Gastrocnemius medialis (tissue), 4 donors: ENCODE results near the gene ITFG1.

Experiments
- POLR2A ChIP-seq, 2 donors: fragments of 450-650 bp; IDR thresholded peaks; one replicate each; pipeline ENCODE4 v1.6.1; 2017; ENCODE audit warnings: antibody characterized with exemption in 2 of 2, mild to moderate bottlenecking in 2 of 2, moderate library complexity in 2 of 2
- TF ChIP-seq, protein P1 (sequence below), 5 experiments: fragments of 450-650 bp in 3 of 5; fragments of 200-600 bp in 2 of 5; sonication (generic) in 2 of 5; IDR thresholded peaks in 4 of 5; conservative IDR thresholded peaks in 1 of 5; 1 replicate in 4 of 5; 2 replicates in 1 of 5; pipeline ENCODE4 v1.5.1; 2016 to 2019; ENCODE audit warnings: antibody characterized with exemption in 5 of 5, mild to moderate bottlenecking in 3 of 5, moderate library complexity in 3 of 5

DNA sequence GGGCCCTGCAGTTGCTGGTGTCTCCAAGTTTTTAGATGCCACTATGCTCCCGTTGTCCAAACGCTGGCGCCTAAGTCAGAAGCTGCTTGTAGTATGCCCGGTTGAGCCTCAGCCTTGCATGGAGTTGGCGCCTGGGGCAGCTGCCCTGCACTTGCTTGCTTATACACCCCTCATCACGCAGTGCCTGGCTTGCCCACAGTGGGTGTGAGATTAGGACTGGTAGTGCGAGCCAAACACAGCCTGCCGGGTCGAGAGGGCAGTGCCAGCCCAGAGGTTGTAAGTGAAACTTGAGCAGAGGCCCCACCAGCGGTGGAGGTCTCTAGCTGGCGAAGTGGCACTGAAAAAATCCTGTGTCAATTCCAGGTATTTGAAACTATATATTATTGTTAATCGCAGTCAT is 90.3 kb downstream of the ITFG1 start:
- TF ChIP-seq, protein P1, sequence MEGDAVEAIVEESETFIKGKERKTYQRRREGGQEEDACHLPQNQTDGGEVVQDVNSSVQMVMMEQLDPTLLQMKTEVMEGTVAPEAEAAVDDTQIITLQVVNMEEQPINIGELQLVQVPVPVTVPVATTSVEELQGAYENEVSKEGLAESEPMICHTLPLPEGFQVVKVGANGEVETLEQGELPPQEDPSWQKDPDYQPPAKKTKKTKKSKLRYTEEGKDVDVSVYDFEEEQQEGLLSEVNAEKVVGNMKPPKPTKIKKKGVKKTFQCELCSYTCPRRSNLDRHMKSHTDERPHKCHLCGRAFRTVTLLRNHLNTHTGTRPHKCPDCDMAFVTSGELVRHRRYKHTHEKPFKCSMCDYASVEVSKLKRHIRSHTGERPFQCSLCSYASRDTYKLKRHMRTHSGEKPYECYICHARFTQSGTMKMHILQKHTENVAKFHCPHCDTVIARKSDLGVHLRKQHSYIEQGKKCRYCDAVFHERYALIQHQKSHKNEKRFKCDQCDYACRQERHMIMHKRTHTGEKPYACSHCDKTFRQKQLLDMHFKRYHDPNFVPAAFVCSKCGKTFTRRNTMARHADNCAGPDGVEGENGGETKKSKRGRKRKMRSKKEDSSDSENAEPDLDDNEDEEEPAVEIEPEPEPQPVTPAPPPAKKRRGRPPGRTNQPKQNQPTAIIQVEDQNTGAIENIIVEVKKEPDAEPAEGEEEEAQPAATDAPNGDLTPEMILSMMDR (IDR thresholded peaks at IDR 0.05 in 4 of 5, conservative IDR thresholded peaks at IDR 0.05 in 1 of 5) = no peak
- TF ChIP-seq POLR2A (IDR thresholded peaks at IDR 0.05) = no peak
